Stimulated activated CD8-positive, alpha-beta memory T cell treated with anti-CD3 and anti-CD28 coated beads, Interleukin-15, amount 100 ng/mL, for 1 hour (primary cell): ENCODE measurements around the gene TENT4A.

Source experiments
- DNase-seq: peaks from one replicate; pipeline ENCODE4 v3.0.0-alpha.2; 2020; ENCODE audit warnings: low read depth

The TENT4A gene

GRCh38 chr5:6733411-6734242 is 20.4 kb downstream of the TENT4A start:
- DNase-seq = no peak

- no peak for DNase-seq
These were observed 21.0 kb downstream of the TENT4A start for GRCh38 chr5:6734243-6734700.

GRCh38 chr5:6734781-6735180 is 21.5 kb downstream of the TENT4A start:
- DNase-seq = no peak

GRCh38 chr5:6736106-6736505 is 22.9 kb downstream of the TENT4A start:
- no peak for DNase-seq

- DNase-seq = no peak
These were observed 23.4 kb downstream of the TENT4A start for GRCh38 chr5:6736524-6737042.

- DNase-seq = no peak
These were observed 24.1 kb downstream of the TENT4A start for GRCh38 chr5:6737043-6737941.

- no peak for DNase-seq
These were observed 26.4 kb downstream of the TENT4A start for GRCh38 chr5:6739603-6740002.

- no peak for DNase-seq
These were observed 27.4 kb downstream of the TENT4A start for GRCh38 chr5:6740586-6741150.

GRCh38 chr5:6742081-6742758 is 29.0 kb downstream of the TENT4A start:
- no peak for DNase-seq

GRCh38 chr5:6743161-6743560 is 29.9 kb downstream of the TENT4A start:
- no peak for DNase-seq

- no peak for DNase-seq
These were observed 31.8 kb downstream of the TENT4A start for GRCh38 chr5:6744841-6745705.

- no peak for DNase-seq
These were observed 32.5 kb downstream of the TENT4A start for GRCh38 chr5:6745706-6746222.

GRCh38 chr5:6746244-6746643 is 33.0 kb downstream of the TENT4A start:
- no peak for DNase-seq

- no peak for DNase-seq
These were observed 33.9 kb downstream of the TENT4A start for GRCh38 chr5:6747103-6747502.

- no peak for DNase-seq
These were observed 34.9 kb downstream of the TENT4A start for GRCh38 chr5:6748142-6748541.

- no peak for DNase-seq
These were observed 35.9 kb downstream of the TENT4A start for GRCh38 chr5:6749026-6749716.

- DNase-seq = no peak
These were observed 37.1 kb downstream of the TENT4A start for GRCh38 chr5:6750142-6750840.

GRCh38 chr5:6750951-6751685 is 37.9 kb downstream of the TENT4A start:
- no peak for DNase-seq

GRCh38 chr5:6752236-6752635 is 39.0 kb downstream of the TENT4A start:
- DNase-seq = no peak
